K562 (cell line): ENCODE results near the gene CMIP. TPM values are rescaled to one million over a fixed set of nuclear protein-coding genes. Genes with fewer than 3 reads are reported as not detected.

Experiments used
- BHLHE40 ChIP-seq: IDR thresholded peaks from 2 replicates; pipeline ENCODE4 v1.6.1; 2011; ENCODE audit warnings: low read length, improper control_type of control experiment
- CBX8 ChIP-seq: fragments of 200-600 bp; sonication (generic); IDR thresholded peaks from 2 replicates; pipeline ENCODE4 v1.6.1; 2012; ENCODE audit warnings: borderline replicate concordance, mixed run types, low read depth, mild to moderate bottlenecking, moderate library complexity, mixed read lengths, low read length, control low read depth, inconsistent platforms; ENCODE audit not compliant: poor library complexity, severe bottlenecking; ENCODE audit errors: extremely low read depth
- CREM ChIP-seq: IDR thresholded peaks from 2 replicates; pipeline ENCODE4 v1.6.1; 2014; ENCODE audit warnings: antibody characterized with exemption, low read depth
- ID3 ChIP-seq, 2 experiments: fragments of 250-450 bp in 1 of 2; fragments of 450-650 bp in 1 of 2; sonication (Bioruptor Pico) in 1 of 2; IDR thresholded peaks; 2 replicates each; pipeline versions ENCODE4 v1.6.1 to v1.8.0; 2016 to 2021; ENCODE audit warnings: mild to moderate bottlenecking in 2 of 2, moderate library complexity in 2 of 2, missing compliant biosample characterization in 1 of 2, missing genetic modification characterization in 1 of 2
- PKNOX1 ChIP-seq: fragments of 450-650 bp; IDR thresholded peaks from 2 replicates; pipeline ENCODE4 v1.6.1; 2016
- RCOR1 ChIP-seq, 2 experiments: IDR thresholded peaks; 2 replicates each; pipeline ENCODE4 v1.6.1; 2012; ENCODE audit warnings: low read depth in 2 of 2, low read length in 2 of 2, borderline replicate concordance in 1 of 2, improper control_type of control experiment in 1 of 2
- RNF2 ChIP-seq: sonication (generic); IDR thresholded peaks from 2 replicates; pipeline ENCODE4 v1.6.1; 2016
- SIN3A ChIP-seq, 2 experiments: fragments of 150-350 bp in 1 of 2; IDR thresholded peaks; 2 replicates each; pipeline ENCODE4 v1.6.1; 2011 to 2016; ENCODE audit warnings: borderline replicate concordance in 2 of 2, low read depth in 2 of 2, low read length in 2 of 2, mild to moderate bottlenecking in 2 of 2, moderate library complexity in 2 of 2; ENCODE audit not compliant: control insufficient read depth in 1 of 2
- SMARCE1 ChIP-seq: fragments of 450-650 bp; IDR thresholded peaks from 2 replicates; pipeline ENCODE4 v1.7.1; 2016; ENCODE audit warnings: mild to moderate bottlenecking
- SNAPC5 ChIP-seq: fragments of 250-450 bp; sonication (Bioruptor Pico); IDR thresholded peaks from 2 replicates; pipeline ENCODE4 v1.8.0; 2021; ENCODE audit warnings: moderate library complexity, mild to moderate bottlenecking, inconsistent platforms
- SOX6 ChIP-seq: fragments of 450-650 bp; IDR thresholded peaks from 2 replicates; pipeline ENCODE4 v1.6.1; 2014; ENCODE audit warnings: mild to moderate bottlenecking
- TCF3 ChIP-seq: sonication (generic); formaldehyde crosslinking; IDR thresholded peaks from 2 replicates; pipeline ENCODE4 v1.4.0; 2020; ENCODE audit warnings: mild to moderate bottlenecking, missing genetic modification reagents
- TFE3 ChIP-seq: fragments of 450-650 bp; formaldehyde crosslinking; IDR thresholded peaks from 2 replicates; pipeline ENCODE4 v1.4.0; 2020; ENCODE audit warnings: mild to moderate bottlenecking, mixed read lengths
- UBTF ChIP-seq, 2 experiments: IDR thresholded peaks; 2 replicates each; pipeline ENCODE4 v1.6.1; 2012; ENCODE audit warnings: improper control_type of control experiment in 2 of 2, low read depth in 2 of 2, low read length in 2 of 2, borderline replicate concordance in 1 of 2
- ZBTB7A ChIP-seq: IDR thresholded peaks from 2 replicates; pipeline ENCODE4 v1.6.1; 2011; ENCODE audit warnings: low read depth, mild to moderate bottlenecking, low read length, moderate library complexity, borderline replicate concordance; ENCODE audit not compliant: control insufficient read depth
- ZNF121 ChIP-seq: sonication (generic); formaldehyde crosslinking; conservative IDR thresholded peaks from 2 replicates; pipeline ENCODE4 v1.8.0; 2022; ENCODE audit warnings: missing genetic modification reagents
- ZNF133 ChIP-seq: fragments of 250-450 bp; sonication (Bioruptor Pico); IDR thresholded peaks from 2 replicates; pipeline ENCODE4 v1.4.0; 2020; ENCODE audit warnings: mild to moderate bottlenecking
- polyA plus RNA-seq, 8 experiments: library from polyadenylated mRNA; depleted of rRNA in 4 of 8; stranded (reverse) in 5 of 8; unstranded in 3 of 8; fragments of >200 nt; fragmentation: Nextera tagmentation in 2 of 8; fragmentation: Illumina TruSeq in 1 of 8; extraction: Ambion mirVana in 2 of 8; extraction: Trizol in 1 of 8; gene quantifications; 2 replicates each; pipeline versions ENCODE4 v1.2.1 to v1.2.3, GENCODE V29; 2011 to 2014; ENCODE audit warnings: inconsistent platforms in 1 of 8, missing spikeins in 1 of 8
- total RNA-seq, 7 experiments: library from RNA; depleted of rRNA in 6 of 7; stranded (reverse); fragments of >200 nt in 6 of 7; fragmentation: Illumina TruSeq in 2 of 7; extraction: Trizol in 2 of 7; gene quantifications; 2 replicates each; pipeline versions ENCODE4 v1.2.1 to v1.2.3, GENCODE V29; 2011 to 2021; ENCODE audit warnings: low replicate concordance in 1 of 7

The CMIP gene
- total and polyA plus RNA-seq, 9 of the 15 experiments (the other 6 are each of a cell fraction or from before 2014, with no cell fraction given), result 0.94 to 82.5 (median 10.3) TPM

- TF ChIP-seq ZNF121 (CRISPR knock-in tag) (no peak), SIN3A (IDR thresholded peaks at IDR 0.05; ENCODE audit: borderline replicate concordance in 2 of 2, control insufficient read depth in 1 of 2, low read depth in 2 of 2, low read length in 2 of 2) (peak in 1 of 2 experiments; percentile 49; a peak in 1 of 4 replicates), ID3 (CRISPR knock-in tag; IDR thresholded peaks at IDR 0.05) (no peak), ID3 (tag; IDR thresholded peaks at IDR 0.05) (peak; percentile 52; the same call in 1 of the 2 replicates), TFE3 (CRISPR knock-in tag) (no peak), TCF3 (CRISPR knock-in tag) (0 out of 2 replicates have a peak, but pooled peaks have one; percentile 21), ZNF133 (CRISPR knock-in tag) (no peak), RCOR1 (IDR thresholded peaks at IDR 0.05; ENCODE audit: borderline replicate concordance in 1 of 2, low read depth in 2 of 2, low read length in 2 of 2) (peak in 1 of 2 experiments; percentile 75; a peak in 2 of 4 replicates), SMARCE1 (peak; percentile 32; the same call in 1 of the 2 replicates), BHLHE40 (peak; percentile 49; the same call in 1 of the 2 replicates), ZBTB7A (peak; percentile 53; the same call in 1 of the 2 replicates), RNF2 (no peak), SOX6 (peak; percentile 43; the same call in 1 of the 2 replicates), CBX8 (no peak), PKNOX1 (peak; percentile 84), SNAPC5 (no peak), UBTF (IDR thresholded peaks at IDR 0.05; ENCODE audit: borderline replicate concordance in 1 of 2, low read depth in 2 of 2, low read length in 2 of 2) (peak; percentile 28 to 33; a peak in 1 of 4 replicates), CREM (no peak)
Measured at GRCh38 chr16:81448154-81449131, 3.8 kb downstream of the CMIP start (continued).
